Colonic mucosa (tissue), 4 donors: ENCODE results near the gene ZNF500. TPM values are rescaled to one million over a fixed set of nuclear protein-coding genes. Genes with fewer than 3 reads are reported as not detected.

Experiments used
- DNase-seq: peaks from one replicate; pipeline ENCODE4 v3.0.0-alpha.2; 2020
- H3K27ac ChIP-seq: fragments of 200-600 bp; one replicate; pipeline ENCODE4 v1.8.0; 2021
- H3K27me3 ChIP-seq: fragments of 200-600 bp; one replicate; pipeline ENCODE4 v1.8.0; 2021
- H3K36me3 ChIP-seq: fragments of 200-600 bp; one replicate; pipeline ENCODE4 v1.8.0; 2021
- H3K4me1 ChIP-seq: fragments of 200-600 bp; one replicate; pipeline ENCODE4 v1.8.0; 2021; ENCODE audit warnings: mild to moderate bottlenecking
- H3K4me3 ChIP-seq: fragments of 200-600 bp; one replicate; pipeline ENCODE4 v1.8.0; 2021
- H3K9ac ChIP-seq, 2 donors: one replicate each; pipeline ENCODE4 v1.7.0; 2013; ENCODE audit warnings: control low read depth in 2 of 2, low read depth in 2 of 2, low read length in 2 of 2
- H3K9me3 ChIP-seq: fragments of 200-600 bp; one replicate; pipeline ENCODE4 v1.8.0; 2021
- CTCF ChIP-seq: fragments of 200-600 bp; IDR thresholded peaks from one replicate; pipeline ENCODE4 v1.8.0; 2022; ENCODE audit warnings: antibody characterized with exemption, mild to moderate bottlenecking
- intact Hi-C: fragments of 100-400 bp; cut with DNase I; formaldehyde crosslinking; loops from one replicate; pipeline ENCODE4 v1.14.1; 2022
- total RNA-seq, 2 donors: library from RNA; stranded (reverse); fragmentation: NEBNext Ultra II Directional in 1 of 2; extraction: Animal tissue kit (Norgen Biotek cat#: 25700) in 1 of 2; gene quantifications; one replicate each; pipeline ENCODE4 v1.2.1, GENCODE V29; 2021
- donor health status: healthy.
- donor health status: DM: no; HTN: no; CAD: no.
- donor health status: DM: no; HTN: no; CAD: no.

ZNF500 gene
- total RNA-seq, 2 donors from 2014 or later: 12.3 to 16.1 TPM

- DNase-seq: no peak
- intact Hi-C loops: no loop called here
- no peak overlapping the region for H3K4me3 ChIP-seq
- peaks cover 6% of the 10 kb centered on the region for H3K36me3 ChIP-seq
- no peaks in the 10 kb centered on the region for H3K9me3 ChIP-seq
- no peak overlapping the region for H3K27ac ChIP-seq
- H3K9ac ChIP-seq: no peak overlapping the region
- H3K4me1 ChIP-seq: peaks cover 9% of the 10 kb centered on the region
- H3K27me3 ChIP-seq: no peaks in the 10 kb centered on the region
- TF ChIP-seq CTCF: no peak
These were observed 62.5 kb downstream of the ZNF500 start for GRCh38 chr16:4704491-4704890.

GRCh38 chr16:4703906-4704305, 63.1 kb downstream of the ZNF500 start:
- no peak for DNase-seq
- Histone ChIP-seq H3K9me3 (no peaks in the 10 kb centered on the region), H3K4me3 (no peak overlapping the region), H3K27ac (no peak overlapping the region), H3K4me1 (peaks cover 9% of the 10 kb centered on the region), H3K27me3 (no peaks in the 10 kb centered on the region), H3K36me3 (peaks cover 6% of the 10 kb centered on the region), H3K9ac (no peak overlapping the region)
- no peak for TF ChIP-seq CTCF
- intact Hi-C loops: no loop called here

GRCh38 chr16:4702466-4702808, 64.5 kb downstream of the ZNF500 start:
- Histone ChIP-seq H3K27ac (peak overlapping the region; percentile 77), H3K4me1 (peaks cover 9% of the 10 kb centered on the region), H3K9ac (peak overlapping the region in 1 of 2 donors; percentile 76), H3K27me3 (no peaks in the 10 kb centered on the region), H3K4me3 (no peak overlapping the region), H3K9me3 (no peaks in the 10 kb centered on the region), H3K36me3 (peaks cover 6% of the 10 kb centered on the region)
- intact Hi-C loops: no loop called here
- peak; percentile 37 for DNase-seq
- no peak for TF ChIP-seq CTCF

GRCh38 chr16:4701791-4702465, 65.0 kb downstream of the ZNF500 start:
- peak; percentile 62 for DNase-seq
- H3K9me3 ChIP-seq: no peaks in the 10 kb centered on the region
- intact Hi-C loops: no loop called here

GRCh38 chr16:4700997-4701743, 65.8 kb downstream of the ZNF500 start:
- peak overlapping the region; percentile 77 for H3K27ac ChIP-seq
- no peak for TF ChIP-seq CTCF
- intact Hi-C loops: no loop called here
- H3K9ac ChIP-seq: peak overlapping the region in 1 of 2 donors; percentile 76
- no peaks in the 10 kb centered on the region for H3K9me3 ChIP-seq
- peaks cover 9% of the 10 kb centered on the region for H3K4me1 ChIP-seq
- H3K4me3 ChIP-seq: peak overlapping the region; percentile 14
- peak; percentile 84 for DNase-seq
- peaks cover 11% of the 10 kb centered on the region for H3K36me3 ChIP-seq
- H3K27me3 ChIP-seq: no peaks in the 10 kb centered on the region

More at GRCh38 chr16:4701791-4702465, 65.0 kb downstream of the ZNF500 start:
- H3K36me3 ChIP-seq: peaks cover 6% of the 10 kb centered on the region
- H3K27ac ChIP-seq: peak overlapping the region; percentile 77
- H3K4me3 ChIP-seq: peak overlapping the region; percentile 14
- peak overlapping the region in 1 of 2 donors; percentile 76 for H3K9ac ChIP-seq
- H3K27me3 ChIP-seq: no peaks in the 10 kb centered on the region
- peaks cover 9% of the 10 kb centered on the region for H3K4me1 ChIP-seq
- TF ChIP-seq CTCF: no peak
